ENCODE results near the gene ADAMTS5. TPM values are rescaled to one million over a fixed set of nuclear protein-coding genes. Genes with fewer than 3 reads are reported as not detected.

Gene ADAMTS5
- total RNA-seq, 6 experiments from 2014 or later, result 0.43 to 1.1 (median 0.47) TPM

GRCh38 chr21:26925636-26926035, 41.3 kb downstream of the ADAMTS5 start:
- WGBS (ENCODE audit: insufficient coverage, low coverage, low lambda C conversion rate, missing lambda C conversion rate), result 57% methylated on average over 4 of the region's 4 CpGs
- no peak for DNase-seq
- Histone ChIP-seq H3K36me3 (no peaks in the 10 kb centered on the region), H3K9me3 (no peaks in the 10 kb centered on the region), H3K4me3 (no peak overlapping the region), H3K27me3 (no peaks in the 10 kb centered on the region), H3K4me1 (no peaks in the 10 kb centered on the region), H3K27ac (no peak overlapping the region)
- intact Hi-C loops (cut with DNase I), result no loop called here
- ATAC-seq, result no peak
- TF ChIP-seq, protein P1, sequence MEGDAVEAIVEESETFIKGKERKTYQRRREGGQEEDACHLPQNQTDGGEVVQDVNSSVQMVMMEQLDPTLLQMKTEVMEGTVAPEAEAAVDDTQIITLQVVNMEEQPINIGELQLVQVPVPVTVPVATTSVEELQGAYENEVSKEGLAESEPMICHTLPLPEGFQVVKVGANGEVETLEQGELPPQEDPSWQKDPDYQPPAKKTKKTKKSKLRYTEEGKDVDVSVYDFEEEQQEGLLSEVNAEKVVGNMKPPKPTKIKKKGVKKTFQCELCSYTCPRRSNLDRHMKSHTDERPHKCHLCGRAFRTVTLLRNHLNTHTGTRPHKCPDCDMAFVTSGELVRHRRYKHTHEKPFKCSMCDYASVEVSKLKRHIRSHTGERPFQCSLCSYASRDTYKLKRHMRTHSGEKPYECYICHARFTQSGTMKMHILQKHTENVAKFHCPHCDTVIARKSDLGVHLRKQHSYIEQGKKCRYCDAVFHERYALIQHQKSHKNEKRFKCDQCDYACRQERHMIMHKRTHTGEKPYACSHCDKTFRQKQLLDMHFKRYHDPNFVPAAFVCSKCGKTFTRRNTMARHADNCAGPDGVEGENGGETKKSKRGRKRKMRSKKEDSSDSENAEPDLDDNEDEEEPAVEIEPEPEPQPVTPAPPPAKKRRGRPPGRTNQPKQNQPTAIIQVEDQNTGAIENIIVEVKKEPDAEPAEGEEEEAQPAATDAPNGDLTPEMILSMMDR (IDR thresholded peaks at IDR 0.05), result no peak
- no peak for TF ChIP-seq POLR2A (IDR thresholded peaks at IDR 0.05)

DNA sequence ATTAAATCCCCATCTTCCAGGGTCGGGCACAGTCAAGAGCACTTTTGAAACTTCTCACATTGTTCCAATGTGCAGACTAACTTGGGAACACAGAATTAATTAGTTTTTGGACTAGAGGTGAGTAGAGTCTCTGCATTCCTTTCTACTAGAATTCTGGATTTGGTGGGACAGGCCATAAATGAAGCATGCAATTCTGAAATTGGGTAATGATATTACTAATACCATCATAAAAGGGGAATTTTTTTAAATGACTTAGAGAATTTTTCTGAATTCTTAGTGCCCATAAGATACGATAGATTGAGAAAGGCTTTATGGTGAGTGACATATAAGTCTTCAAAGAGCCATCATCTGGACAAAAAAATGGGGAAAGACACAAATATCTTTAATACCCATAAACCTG, 41.8 kb downstream of the ADAMTS5 start:
- 93% methylated on average over 2 of the region's 2 CpGs for WGBS (ENCODE audit: insufficient coverage, low coverage, low lambda C conversion rate, missing lambda C conversion rate)
- intact Hi-C loops (cut with DNase I), result no loop called here
- no peaks in the 10 kb centered on the region for H3K4me1 ChIP-seq

DNA sequence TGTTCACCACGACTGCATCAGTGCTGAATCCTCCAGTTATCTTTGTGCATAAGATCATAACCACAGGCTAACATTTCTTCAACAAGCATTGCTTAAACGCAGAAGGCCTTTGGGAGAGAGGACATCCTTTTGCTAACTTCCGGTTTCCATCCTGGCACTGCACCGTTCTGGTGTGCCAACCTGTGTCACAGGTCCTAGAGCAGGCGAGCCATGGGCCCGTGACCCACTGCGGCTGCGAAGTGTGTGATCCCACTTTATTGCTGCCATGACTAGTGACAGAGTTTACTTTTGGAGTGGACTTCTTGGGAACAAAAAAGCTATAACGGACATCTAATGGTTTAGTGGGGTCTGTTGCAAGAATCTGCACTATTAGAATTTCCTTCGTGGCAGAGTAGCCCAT, 42.9 kb downstream of the ADAMTS5 start:
- Histone ChIP-seq H3K27me3 (no peaks in the 10 kb centered on the region), H3K9me3 (no peaks in the 10 kb centered on the region), H3K27ac (no peak overlapping the region), H3K4me3 (no peak overlapping the region), H3K36me3 (no peaks in the 10 kb centered on the region), H3K4me1 (no peaks in the 10 kb centered on the region)
- no peak for TF ChIP-seq POLR2A (IDR thresholded peaks at IDR 0.05)
- TF ChIP-seq, protein P1 (IDR thresholded peaks at IDR 0.05), result no peak
- DNase-seq, result no peak
- no peak for ATAC-seq
- intact Hi-C loops (cut with DNase I), result no loop called here
- 85% methylated on average over 10 of the region's 10 CpGs for WGBS (ENCODE audit: insufficient coverage, low coverage, low lambda C conversion rate, missing lambda C conversion rate)

More for the DNA sequence above, 41.8 kb downstream of the ADAMTS5 start:
- ATAC-seq, result no peak
- Histone ChIP-seq H3K27me3 (no peaks in the 10 kb centered on the region), H3K36me3 (no peaks in the 10 kb centered on the region), H3K27ac (no peak overlapping the region), H3K9me3 (no peaks in the 10 kb centered on the region), H3K4me3 (no peak overlapping the region)
- no peak for DNase-seq
- no peak for TF ChIP-seq POLR2A (IDR thresholded peaks at IDR 0.05)
- TF ChIP-seq, protein P1 (IDR thresholded peaks at IDR 0.05), result no peak

- TF ChIP-seq, protein P1 (IDR thresholded peaks at IDR 0.05), result no peak
- TF ChIP-seq POLR2A (IDR thresholded peaks at IDR 0.05), result no peak
- DNase-seq (peak in 2 of 3 donors; percentile 27 to 83), ATAC-seq (peak; percentile 98 to 99 (median 98))
- intact Hi-C loops (cut with DNase I), result no loop called here
- Histone ChIP-seq H3K9me3 (no peaks in the 10 kb centered on the region), H3K36me3 (no peaks in the 10 kb centered on the region), H3K4me3 (no peak overlapping the region), H3K4me1 (no peaks in the 10 kb centered on the region), H3K27me3 (no peaks in the 10 kb centered on the region), H3K27ac (peak overlapping the region in 2 of 3 donors; percentile 36 to 48)
Measured at GRCh38 chr21:26920055-26920454, 46.8 kb downstream of the ADAMTS5 start.
